Body of pancreas (tissue), 4 donors: ENCODE data around the gene NDUFB4. TPM values are rescaled to one million over a fixed set of nuclear protein-coding genes. Genes with fewer than 3 reads are reported as not detected.
A peak's percentile ranks its signal among the peaks of the same experiment; 100 is the strongest.

Source experiments
- ATAC-seq: fragments of 150-250 bp; one replicate; pipeline ENCODE4 v1.9.1; 2016
- DNase-seq, 4 donors: peaks; one replicate each; pipeline ENCODE4 v3.0.0-alpha.2; 2019
- H3K27ac ChIP-seq, 4 donors: fragments of 200-600 bp; sonication (generic); 1 replicate in 3 of 4; 2 replicates in 1 of 4; pipeline versions ENCODE4 v1.5.1 to v1.6.1; 2016 to 2019; ENCODE audit warnings: mild to moderate bottlenecking in 1 of 4, mixed read lengths in 1 of 4, moderate library complexity in 1 of 4
- H3K27me3 ChIP-seq, 2 donors: fragments of 200-600 bp; sonication (generic); one replicate each; pipeline ENCODE4 v1.6.0; 2016; ENCODE audit warnings: mild to moderate bottlenecking in 1 of 2
- H3K36me3 ChIP-seq, 2 donors: fragments of 200-600 bp; sonication (generic); replicated peaks in 1 of 2; 2 replicates each; pipeline ENCODE4 v1.5.1; 2016; ENCODE audit warnings: low read depth in 2 of 2; ENCODE audit not compliant: insufficient read depth in 1 of 2
- H3K4me1 ChIP-seq: fragments of 200-600 bp; sonication (generic); one replicate; pipeline ENCODE4 v1.6.0; 2016
- H3K4me3 ChIP-seq, 2 donors: fragments of 200-600 bp; sonication (generic); 1 replicate in 1 of 2; 2 replicates in 1 of 2; pipeline ENCODE4 v1.5.1; 2016 to 2019
- H3K9me3 ChIP-seq, 3 donors: fragments of 200-600 bp; sonication (generic); 1 replicate in 2 of 3; 2 replicates in 1 of 3; pipeline ENCODE4 v1.5.1; 2016
- POLR2A ChIP-seq, 3 donors: fragments of 450-650 bp; IDR thresholded peaks; one replicate each; pipeline ENCODE4 v1.6.1; 2016; ENCODE audit warnings: antibody characterized with exemption in 3 of 3, mild to moderate bottlenecking in 2 of 3
- WGBS, 2 donors: methylation state at CpG; one replicate each; pipeline ENCODE4 v1.1.5; 2017; 5-methylcytosine and 5-hydroxymethylcytosine counted together
- intact Hi-C: fragments of 100-400 bp; cut with DNase I; formaldehyde crosslinking; loops from one replicate; pipeline ENCODE4 v1.15.1; 2023
- total RNA-seq, 2 donors: library from RNA; depleted of rRNA; stranded (reverse); fragments of >200 nt; gene quantifications; one replicate each; pipeline ENCODE4 v1.1.0, GENCODE V29; 2016
- TF ChIP-seq, protein P1 (sequence below), 7 experiments: fragments of 450-650 bp in 4 of 7; fragments of 200-600 bp in 3 of 7; sonication (generic) in 3 of 7; IDR thresholded peaks; one replicate each; pipeline ENCODE4 v1.5.1; 2016 to 2019; ENCODE audit warnings: antibody characterized with exemption in 7 of 7

NDUFB4 gene
- total RNA-seq, 2 donors from 2014 or later: 15.8 to 60.7 TPM

DNA sequence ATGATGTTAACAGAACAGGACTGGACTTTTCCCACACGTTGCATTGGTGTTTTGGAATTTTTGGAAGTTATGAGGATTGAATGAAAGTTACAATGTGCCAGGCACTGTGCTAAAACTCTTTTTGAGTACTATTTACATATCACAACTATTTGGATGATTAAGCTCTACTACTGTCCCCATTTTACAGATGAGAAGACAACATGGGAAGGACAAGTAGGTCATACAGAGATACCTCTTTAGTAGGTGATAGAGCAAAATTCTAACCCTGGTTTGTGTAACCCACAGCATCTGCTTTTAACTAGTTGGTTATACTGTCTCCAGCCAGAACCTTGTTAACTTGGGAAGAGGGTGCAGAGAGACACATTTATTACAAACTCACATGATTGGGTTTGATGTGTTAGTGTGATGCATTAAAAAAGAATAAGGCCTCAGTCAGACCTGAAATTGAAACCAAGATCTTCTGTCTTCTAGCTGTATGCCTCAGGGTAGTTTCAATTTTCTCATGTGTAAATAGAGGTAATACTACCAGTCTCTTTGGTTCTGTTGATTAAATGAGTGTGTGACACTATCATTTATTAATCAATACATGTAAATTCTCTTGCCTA is 1.4 kb downstream of the NDUFB4 start:
- DNase-seq (no peak), ATAC-seq (no peak)
- peaks cover 37% of the 10 kb centered on the region for H3K4me1 ChIP-seq
- H3K27me3 ChIP-seq: no peaks in the 10 kb centered on the region
- intact Hi-C loops: no loop called here
- no peak overlapping the region for H3K4me3 ChIP-seq
- TF ChIP-seq, protein P1, sequence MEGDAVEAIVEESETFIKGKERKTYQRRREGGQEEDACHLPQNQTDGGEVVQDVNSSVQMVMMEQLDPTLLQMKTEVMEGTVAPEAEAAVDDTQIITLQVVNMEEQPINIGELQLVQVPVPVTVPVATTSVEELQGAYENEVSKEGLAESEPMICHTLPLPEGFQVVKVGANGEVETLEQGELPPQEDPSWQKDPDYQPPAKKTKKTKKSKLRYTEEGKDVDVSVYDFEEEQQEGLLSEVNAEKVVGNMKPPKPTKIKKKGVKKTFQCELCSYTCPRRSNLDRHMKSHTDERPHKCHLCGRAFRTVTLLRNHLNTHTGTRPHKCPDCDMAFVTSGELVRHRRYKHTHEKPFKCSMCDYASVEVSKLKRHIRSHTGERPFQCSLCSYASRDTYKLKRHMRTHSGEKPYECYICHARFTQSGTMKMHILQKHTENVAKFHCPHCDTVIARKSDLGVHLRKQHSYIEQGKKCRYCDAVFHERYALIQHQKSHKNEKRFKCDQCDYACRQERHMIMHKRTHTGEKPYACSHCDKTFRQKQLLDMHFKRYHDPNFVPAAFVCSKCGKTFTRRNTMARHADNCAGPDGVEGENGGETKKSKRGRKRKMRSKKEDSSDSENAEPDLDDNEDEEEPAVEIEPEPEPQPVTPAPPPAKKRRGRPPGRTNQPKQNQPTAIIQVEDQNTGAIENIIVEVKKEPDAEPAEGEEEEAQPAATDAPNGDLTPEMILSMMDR (IDR thresholded peaks at IDR 0.05): no peak
- TF ChIP-seq POLR2A (IDR thresholded peaks at IDR 0.05): no peak
- H3K27ac ChIP-seq: peak overlapping the region in 2 of 4 donors; percentile 91 to 93
- 16 to 17% methylated on average over 1 of the region's 1 CpG for WGBS, 2 donors
- H3K9me3 ChIP-seq: no peaks in the 10 kb centered on the region
- no peaks in the 10 kb centered on the region for H3K36me3 ChIP-seq

DNA sequence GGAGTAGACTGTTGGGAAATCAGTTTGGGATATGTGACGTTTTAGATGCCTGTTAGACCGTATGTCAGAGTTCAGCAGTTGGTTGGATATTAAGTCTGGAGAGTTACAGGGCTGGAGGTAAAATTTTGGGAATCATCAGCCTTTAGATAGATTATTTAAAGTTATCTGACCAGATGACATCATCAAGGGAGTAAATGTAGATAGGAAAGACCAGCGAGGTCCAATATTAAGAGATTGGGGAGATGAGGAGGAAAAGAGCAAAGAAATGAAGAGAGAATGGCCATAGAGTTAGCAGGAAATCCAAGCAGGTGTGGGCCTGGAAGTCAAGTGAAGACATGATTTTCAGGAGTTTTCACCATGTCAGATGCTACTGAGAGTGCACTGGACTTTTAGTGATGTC is 3.1 kb downstream of the NDUFB4 start:
- TF ChIP-seq, protein P1 (IDR thresholded peaks at IDR 0.05): no peak
- no peak for TF ChIP-seq POLR2A (IDR thresholded peaks at IDR 0.05)
- WGBS, 2 donors: 53 to 62% methylated on average over 3 of the region's 3 CpGs
- Histone ChIP-seq H3K36me3 (no peaks in the 10 kb centered on the region), H3K27ac (no peak overlapping the region), H3K9me3 (no peaks in the 10 kb centered on the region), H3K4me3 (no peak overlapping the region), H3K4me1 (peaks cover 37% of the 10 kb centered on the region), H3K27me3 (no peaks in the 10 kb centered on the region)
- ATAC-seq (no peak), DNase-seq (no peak)
- intact Hi-C loops: no loop called here

DNA sequence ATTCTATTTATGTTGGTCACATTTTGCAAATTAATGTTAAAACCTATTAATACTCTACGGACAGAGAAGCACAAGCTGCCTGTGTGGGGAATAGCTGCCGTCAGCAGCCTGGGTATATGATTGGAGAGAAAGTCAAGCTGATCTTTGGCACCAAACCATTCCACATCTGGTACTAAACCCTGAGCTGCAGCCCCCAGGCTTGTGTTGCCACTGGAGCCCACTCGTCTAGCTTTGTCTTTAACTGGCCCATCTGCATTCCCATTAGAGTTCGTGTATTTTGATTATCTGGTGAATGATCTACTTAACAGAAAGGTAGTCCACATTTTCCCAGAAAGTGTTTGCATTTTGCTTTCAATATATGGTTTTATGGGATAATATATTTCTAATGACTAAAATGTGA is 5.4 kb downstream of the NDUFB4 start:
- intact Hi-C loops: no loop called here
- Histone ChIP-seq H3K36me3 (no peaks in the 10 kb centered on the region), H3K27me3 (no peaks in the 10 kb centered on the region), H3K4me3 (no peak overlapping the region), H3K9me3 (no peaks in the 10 kb centered on the region), H3K27ac (no peak overlapping the region), H3K4me1 (peaks cover 29% of the 10 kb centered on the region)
- WGBS, 2 donors: 52 to 60% methylated on average over 4 of the region's 4 CpGs
- TF ChIP-seq, protein P1 (IDR thresholded peaks at IDR 0.05): no peak
- TF ChIP-seq POLR2A (IDR thresholded peaks at IDR 0.05): no peak
- ATAC-seq (no peak), DNase-seq (no peak)

DNA sequence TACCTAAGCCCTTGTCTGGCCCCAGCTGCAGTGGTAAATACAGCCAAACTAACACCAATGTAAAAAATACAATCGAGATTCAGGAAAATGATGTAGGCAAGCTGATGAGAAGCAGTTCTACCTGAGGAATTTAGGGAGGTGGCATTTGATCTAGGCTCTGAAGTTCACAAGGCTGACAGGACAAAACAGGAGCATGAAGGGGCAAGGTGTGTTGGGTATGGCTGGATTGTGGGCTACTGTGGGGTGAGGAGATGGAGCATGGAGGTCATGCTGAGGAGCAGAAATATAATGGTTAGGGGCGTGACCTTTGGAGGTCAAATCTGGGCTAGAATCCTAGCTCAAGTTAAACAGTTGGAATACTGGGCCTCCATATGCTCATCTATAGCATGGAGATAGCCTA is 6.5 kb downstream of the NDUFB4 start:
- intact Hi-C loops: no loop called here
- WGBS, 2 donors: 91 to 95% methylated on average over 2 of the region's 2 CpGs
- DNase-seq (no peak), ATAC-seq (no peak)
- Histone ChIP-seq H3K27me3 (no peaks in the 10 kb centered on the region), H3K4me3 (no peak overlapping the region), H3K4me1 (peaks cover 22% of the 10 kb centered on the region), H3K27ac (no peak overlapping the region), H3K36me3 (no peaks in the 10 kb centered on the region), H3K9me3 (no peaks in the 10 kb centered on the region)
- TF ChIP-seq POLR2A (IDR thresholded peaks at IDR 0.05): no peak
- TF ChIP-seq, protein P1 (IDR thresholded peaks at IDR 0.05): no peak

DNA sequence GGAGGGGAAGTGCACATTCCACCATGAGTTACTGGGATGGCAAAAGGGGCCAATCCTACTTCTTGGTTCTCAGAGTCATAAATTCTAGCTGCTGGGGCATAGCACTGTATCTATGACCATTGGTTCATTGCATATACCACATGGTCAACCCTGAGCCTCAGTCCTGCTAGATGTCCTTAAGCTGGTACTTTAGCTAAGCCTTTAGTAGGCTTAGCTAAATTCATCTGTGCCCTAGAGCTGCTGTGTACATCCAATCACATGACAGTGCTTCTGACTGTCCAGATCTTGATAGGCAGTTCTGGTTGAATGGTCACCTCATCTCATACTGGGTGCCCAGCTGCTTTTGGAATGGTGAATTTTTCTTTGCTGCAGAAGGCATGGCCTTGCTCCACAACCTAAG is 8.2 kb downstream of the NDUFB4 start:
- ATAC-seq (no peak), DNase-seq (no peak)
- no peaks in the 10 kb centered on the region for H3K27me3 ChIP-seq
- peaks cover 5% of the 10 kb centered on the region for H3K4me1 ChIP-seq
- no peaks in the 10 kb centered on the region for H3K36me3 ChIP-seq
- no peak overlapping the region for H3K27ac ChIP-seq
- no peak overlapping the region for H3K4me3 ChIP-seq
- no peaks in the 10 kb centered on the region for H3K9me3 ChIP-seq
- no peak for TF ChIP-seq POLR2A (IDR thresholded peaks at IDR 0.05)
- TF ChIP-seq, protein P1 (IDR thresholded peaks at IDR 0.05): no peak
- intact Hi-C loops: no loop called here
